CD4-positive, alpha-beta T cell treated with Interleukin-21 for 1 hour (primary cell): Measurements from ENCODE around the gene KPNA1.

Source experiments
- DNase-seq: peaks from one replicate; pipeline ENCODE4 v3.0.0-alpha.2; 2020

KPNA1 gene

DNA sequence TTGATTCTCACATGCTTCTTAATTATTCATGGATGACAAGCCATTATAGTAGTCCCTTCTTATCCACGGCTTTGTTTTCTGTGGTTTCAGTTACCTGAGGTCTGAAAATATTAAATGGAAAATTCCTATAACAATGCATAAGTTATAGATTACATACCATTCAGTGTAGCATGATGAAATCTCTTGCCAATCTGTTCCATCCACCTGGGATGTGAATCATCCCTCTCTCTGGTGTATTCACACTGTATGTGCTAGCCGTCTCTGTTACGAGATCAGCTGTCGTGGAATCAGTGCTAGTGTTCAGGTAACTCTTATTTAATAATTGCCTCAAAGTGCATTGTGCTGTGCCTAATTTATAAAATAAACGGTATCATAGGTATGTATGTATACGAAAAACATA is 104.1 kb downstream of the KPNA1 start:
- no peak for DNase-seq

DNA sequence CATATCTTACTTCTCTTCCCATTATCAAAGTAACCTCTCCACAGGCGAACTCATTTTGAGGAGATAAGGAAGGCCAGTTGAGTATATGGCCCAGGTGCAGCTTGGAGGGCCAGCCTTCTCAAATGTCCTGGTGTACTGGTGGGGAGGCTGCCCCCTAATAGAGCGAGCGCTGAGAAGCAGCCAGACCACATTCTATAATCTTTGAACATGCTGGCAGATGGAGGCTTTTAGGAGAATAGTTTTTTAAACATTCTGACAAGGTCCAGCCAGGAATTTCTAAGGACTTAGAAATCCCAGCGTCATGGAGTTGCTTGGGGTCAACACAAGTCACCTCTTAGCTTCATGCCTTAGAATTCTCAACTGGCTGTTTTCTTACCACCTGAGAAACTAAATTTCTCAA is 104.6 kb downstream of the KPNA1 start:
- DNase-seq: no peak

DNA sequence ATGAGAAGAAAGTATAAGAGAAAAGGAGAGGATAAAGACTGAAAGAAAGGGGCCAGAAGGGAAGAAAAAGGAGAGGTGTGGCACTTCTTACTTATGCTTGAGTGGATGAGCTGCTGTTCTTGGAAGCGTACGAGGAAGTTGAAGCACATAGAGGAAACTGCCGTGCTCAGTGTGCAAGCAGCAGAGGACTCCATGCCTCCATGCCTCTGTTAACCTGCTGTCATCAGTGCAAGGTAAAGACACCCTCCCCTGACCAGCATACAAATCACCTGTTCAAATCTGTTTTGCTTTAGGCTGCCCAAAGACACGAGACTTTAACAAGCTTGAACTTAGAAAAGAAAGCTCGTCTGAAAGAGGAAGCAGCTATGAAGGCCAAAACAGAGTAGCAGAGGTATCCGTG is 105.3 kb downstream of the KPNA1 start:
- no peak for DNase-seq

DNA sequence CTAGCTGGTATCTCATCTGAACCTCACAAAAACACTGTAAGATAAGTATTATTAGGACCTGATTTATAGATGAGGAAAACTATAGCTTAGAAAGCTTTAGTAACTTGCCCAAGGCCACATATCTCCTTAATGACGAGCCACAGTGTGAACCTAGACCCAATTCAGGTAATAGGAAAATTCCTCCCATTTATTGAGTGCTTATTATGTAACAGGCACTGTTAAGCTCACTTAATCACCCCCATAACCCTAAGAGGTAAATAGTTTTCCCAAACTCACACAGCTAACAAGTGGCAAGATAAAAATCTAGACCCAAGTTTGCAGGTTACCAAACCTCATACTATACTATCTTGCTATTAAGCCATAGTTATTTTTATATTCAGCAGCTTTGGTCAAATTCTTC is 106.8 kb downstream of the KPNA1 start:
- no peak for DNase-seq

DNA sequence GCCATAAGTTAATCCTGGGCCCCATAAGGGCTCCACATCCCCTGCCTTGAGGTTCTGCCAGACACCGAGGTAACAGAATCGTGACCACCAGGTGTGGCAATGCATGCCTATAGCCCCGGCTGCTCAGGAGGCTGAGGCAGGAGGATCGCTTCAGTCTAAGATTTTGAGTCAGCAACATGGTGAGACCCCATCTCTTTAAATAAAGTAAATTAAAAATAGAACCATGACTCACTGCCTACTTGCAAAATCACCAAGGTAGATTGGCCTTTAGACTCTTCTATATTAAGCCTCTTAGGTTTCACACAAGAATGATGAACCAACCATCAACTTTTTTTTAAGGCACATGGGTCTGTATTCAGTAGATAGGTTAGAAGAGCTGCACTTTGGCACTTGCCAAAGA is 108.5 kb downstream of the KPNA1 start:
- no peak for DNase-seq

DNA sequence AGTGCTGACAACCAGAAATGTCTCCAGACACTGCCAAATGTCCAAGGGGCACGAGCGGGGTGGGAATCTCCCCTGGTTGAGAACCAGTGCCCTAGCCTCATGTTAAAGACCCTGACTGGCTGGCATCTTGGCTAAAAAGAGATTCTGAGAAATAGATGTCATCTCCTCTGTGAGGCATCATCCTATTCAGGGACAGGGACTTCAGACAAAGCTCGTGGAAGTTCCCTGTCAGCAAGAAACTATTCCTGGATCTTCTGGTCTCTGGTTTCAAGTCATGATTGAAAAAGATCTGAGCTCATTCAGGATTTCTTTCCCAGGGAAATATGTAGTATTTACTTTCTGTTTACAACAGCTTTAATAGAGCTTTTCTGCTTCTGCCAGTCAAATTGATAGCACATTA is 109.7 kb downstream of the KPNA1 start:
- DNase-seq: no peak

DNA sequence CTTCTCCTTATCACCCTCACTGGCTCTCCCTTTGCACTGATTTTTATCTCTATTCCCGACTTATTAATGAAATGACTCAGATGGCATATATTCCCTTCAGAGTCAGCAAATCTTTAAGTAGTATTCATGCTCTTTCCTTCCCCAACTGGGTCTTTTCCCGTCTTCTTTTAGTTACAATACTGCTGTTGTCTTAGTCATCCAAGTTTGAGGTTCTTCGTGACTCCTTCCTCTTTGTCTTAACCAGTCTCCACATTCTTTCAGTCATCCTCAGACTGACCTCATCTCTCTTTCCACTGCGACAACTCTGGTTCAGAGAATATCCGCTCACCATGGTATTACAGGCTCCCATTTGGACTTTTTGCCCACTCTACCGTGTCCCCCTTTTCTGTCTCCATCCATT is 111.2 kb downstream of the KPNA1 start:
- DNase-seq: no peak

DNA sequence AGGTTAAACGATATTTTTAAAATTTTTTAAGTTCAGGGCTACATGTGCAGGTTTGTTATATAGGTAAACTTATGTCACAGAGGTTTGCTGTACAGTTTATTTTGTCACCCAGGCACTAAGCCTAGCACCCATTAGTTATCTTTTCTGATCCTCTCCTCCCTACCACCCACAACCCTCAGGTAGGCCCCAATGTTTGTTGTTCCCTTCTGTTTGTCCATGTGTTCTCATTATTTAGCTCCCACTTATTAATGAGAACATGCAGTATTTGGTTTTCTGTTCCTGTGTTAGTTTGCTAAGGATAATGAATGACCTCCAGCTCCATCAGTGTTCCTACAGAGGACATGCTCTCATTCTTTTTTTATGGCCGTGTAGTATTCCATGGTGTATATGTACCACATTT is 115.8 kb downstream of the KPNA1 start:
- no peak for DNase-seq

DNA sequence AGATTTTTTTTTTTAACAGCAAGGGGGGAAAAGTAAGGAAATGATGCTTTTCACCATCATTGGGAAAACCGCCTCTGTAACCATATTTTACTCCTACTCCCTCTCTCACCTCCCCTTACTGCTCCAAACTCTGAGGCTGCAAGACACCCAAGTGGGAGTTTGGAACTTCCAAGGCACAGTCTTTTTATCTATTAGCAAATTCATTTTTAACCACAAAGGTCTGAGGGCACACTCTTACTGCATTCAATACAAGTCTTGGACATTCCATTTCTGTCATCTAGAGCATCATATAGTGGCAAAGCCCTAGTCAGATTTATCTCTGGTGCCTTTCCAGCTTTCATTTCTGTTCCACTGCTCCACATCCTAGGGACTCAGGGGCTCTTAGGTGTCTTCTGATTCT is 117.5 kb downstream of the KPNA1 start:
- no peak for DNase-seq

DNA sequence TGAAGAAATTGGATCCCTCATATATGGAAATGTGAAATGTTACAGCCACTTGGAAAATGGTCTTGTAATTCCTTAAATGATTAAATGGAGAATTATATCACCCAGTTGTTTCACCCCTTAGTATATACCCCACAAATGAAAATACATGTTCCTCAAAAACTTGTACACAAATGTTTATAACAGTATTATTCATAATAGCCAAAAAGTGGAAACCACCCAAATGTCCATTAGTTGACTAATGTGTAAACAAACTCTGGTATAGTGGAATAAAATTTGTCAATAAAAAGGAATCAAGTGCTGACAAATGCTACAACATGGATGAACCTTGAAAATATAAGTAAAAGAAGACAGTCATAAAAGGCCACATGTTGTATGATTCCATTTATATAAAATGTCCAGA is 118.2 kb downstream of the KPNA1 start:
- DNase-seq: no peak

DNA sequence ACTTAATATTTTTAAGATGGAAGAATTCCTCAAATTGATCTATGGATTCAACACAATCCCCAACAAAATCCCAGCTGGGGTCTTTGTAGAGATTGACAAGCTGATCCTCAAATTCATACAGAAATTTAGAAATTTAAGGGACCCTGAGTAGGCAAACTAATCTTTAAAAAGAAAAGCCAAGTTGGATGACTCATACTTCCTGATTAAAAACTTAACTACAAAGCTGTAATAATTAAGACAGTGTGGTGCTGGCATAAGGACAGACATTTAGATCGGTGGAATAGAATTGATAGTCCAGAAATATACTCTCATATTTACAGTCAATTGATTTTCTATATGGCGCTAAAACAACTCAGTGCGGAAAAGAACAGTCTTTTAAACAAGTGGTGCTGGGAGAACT is 119.2 kb downstream of the KPNA1 start:
- DNase-seq: no peak

DNA sequence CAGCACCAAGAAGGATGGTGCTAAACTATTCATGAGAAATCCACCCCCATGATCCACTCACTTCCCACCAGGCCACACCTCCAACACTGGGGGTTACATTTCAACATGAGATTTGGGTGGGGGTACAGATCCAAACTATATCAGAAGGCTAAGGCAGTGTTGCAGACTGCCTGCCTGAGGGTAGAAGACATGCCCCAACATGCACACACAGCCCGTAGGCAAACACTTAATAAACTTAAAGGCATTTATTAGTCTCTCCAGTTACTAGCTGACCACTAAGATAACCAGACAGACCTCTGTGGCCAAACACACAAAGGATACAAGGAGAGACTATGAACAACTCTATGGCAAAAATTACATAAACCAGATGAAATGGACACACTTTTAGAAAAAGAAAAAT is 120.6 kb downstream of the KPNA1 start:
- no peak for DNase-seq

DNA sequence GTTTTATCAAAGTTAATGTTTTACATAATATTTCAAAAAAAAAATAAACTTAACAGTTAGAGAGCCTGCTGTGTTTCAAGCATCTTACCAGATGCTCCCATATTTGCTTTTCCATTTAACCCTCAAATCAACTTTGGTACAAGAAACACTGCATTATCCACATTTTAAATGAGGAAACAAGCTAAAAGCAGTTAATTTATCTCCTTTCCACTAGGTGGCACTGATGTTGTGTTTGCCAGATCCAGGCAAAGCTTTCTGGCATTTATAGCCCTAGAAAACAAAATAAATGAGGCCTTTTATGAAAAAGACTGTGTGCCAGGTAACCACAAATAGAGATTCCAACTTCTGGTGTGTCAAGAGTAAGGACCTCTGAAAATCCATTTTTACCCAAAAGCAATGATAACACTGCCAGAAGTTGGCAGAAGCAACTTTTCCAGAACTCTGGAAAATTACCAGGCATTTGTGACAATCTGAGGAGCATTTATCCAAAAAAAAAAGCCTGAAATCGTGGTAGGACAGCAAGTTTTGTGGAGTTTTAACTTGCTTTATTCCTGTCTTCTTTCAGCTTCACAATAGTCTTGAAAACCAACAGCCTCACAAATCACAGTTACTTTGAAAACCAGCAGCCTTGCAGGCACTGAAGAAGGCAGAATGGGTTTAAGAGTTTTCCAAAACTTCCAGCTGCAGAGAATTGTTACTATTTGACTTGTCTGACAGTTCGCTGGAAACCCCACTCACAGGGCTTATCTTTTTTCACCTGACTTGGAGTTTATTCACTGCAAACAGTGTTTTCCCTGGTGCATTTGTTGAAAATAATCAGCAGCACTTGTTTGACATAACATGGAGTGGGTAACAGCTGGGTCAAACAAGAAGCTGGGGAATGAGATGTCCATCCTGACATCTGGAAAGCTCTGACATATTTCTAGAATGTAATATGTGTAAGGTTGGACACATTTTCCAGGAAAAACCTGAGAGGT is 121.6 kb downstream of the KPNA1 start:
- peak; percentile 58 for DNase-seq

DNA sequence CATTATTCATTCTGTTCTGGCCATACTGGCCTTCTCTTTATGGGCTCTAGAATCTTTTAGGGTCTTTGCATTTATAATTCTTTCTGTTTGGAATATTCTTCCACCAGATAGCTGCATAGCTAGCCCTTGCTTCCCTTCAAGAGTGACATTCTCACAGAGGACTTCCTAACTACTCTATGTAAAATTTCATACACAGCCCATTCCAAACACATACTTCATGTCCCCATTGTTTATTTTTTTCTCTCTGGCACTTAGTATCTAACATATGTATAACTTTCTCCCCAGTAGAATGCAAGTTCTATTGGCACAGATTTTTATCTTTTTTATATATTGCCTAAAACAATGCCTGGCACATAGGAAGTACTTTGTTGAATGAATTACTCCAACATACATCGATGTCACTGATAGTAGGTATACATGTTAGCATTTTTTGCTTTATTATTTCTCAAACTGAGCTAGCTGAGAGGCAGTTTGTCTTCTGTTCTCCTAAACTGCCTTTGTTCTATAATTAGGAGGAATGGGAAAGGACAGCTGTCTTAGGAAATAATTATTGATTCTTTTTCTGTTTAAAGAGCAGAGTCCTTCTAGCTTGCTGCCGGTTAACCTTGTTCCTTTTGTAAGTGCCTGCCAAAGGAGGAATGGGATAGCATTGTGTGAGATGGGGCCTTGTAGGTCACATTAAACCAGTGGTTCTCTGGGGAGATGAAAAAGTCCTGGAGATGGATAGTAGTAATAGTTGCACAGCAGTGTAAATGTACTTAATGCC is 122.9 kb downstream of the KPNA1 start:
- no peak for DNase-seq

DNA sequence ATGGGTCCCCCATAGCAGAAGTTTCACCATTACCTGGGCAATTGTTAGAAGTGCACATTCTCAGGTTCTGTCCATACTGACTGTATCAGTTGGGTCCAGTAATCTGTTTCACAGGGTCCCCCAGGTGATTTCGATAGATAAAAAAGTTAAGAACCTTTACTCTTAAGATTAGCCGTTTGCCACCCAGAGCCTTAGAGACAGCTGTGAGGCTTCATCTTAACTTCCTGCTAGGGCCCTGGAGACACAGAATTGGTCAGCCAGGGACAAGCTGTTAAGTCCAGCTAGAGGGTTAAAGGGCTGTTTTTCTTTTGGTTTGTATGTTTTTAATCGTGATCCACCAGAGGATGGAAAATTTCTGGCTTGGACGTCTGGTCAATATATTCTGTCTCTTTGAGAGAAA is 124.1 kb downstream of the KPNA1 start:
- no peak for DNase-seq

DNA sequence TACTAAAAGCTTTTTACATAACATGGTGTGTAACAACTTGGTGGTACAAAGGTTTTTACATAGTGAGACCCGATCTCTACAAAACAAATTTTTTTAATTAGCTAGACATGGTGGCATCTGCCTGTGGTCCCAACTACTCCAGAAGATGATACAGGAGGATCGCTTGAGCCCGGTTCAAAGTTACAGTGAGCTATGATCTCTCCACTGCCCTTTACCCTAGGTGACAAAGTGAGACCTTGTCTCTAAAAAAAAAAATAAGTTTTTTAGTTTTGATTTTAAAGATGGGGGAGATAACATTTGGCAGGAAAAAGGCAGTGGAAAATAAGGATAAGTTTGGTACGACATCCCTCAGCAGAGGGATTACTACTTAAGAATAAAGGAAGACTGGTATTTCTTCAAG is 124.8 kb downstream of the KPNA1 start:
- DNase-seq: no peak

DNA sequence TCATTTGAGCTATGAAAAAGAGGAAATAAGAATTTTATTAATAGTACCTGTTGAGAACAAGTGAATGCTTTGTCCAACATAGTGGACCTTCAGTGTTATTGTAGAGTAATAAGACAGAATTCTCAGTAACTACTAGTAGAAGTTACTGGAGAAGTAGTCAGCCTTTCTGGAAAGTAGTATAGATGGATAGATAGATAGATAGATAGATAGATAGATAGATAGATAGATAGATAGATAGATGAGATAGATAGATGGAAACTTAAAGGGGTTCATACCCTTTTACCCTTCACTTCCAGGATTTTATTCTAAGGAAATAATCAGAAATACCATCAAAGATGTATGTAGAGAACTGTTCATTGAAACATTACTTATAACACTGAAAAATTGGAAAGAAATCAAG is 125.5 kb downstream of the KPNA1 start:
- no peak for DNase-seq

DNA sequence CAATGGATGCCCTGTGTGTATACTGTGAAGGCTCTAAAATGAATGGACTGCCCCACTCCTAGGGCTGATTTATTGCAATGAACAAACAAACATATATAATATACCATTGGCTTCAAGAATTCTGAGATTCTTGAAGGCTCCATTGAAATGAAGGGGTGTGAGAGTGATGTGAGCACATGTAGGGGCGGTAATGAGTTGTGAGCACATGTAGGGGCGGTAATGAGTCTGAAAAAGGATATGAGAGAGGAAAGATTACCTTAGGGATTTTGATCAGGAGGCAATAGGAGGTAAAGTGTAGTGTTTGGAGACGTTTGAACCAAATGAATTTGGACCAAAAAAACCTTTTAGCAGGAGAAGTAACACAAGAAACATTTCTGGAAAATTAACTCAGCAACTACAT is 127.0 kb downstream of the KPNA1 start:
- DNase-seq: no peak

DNA sequence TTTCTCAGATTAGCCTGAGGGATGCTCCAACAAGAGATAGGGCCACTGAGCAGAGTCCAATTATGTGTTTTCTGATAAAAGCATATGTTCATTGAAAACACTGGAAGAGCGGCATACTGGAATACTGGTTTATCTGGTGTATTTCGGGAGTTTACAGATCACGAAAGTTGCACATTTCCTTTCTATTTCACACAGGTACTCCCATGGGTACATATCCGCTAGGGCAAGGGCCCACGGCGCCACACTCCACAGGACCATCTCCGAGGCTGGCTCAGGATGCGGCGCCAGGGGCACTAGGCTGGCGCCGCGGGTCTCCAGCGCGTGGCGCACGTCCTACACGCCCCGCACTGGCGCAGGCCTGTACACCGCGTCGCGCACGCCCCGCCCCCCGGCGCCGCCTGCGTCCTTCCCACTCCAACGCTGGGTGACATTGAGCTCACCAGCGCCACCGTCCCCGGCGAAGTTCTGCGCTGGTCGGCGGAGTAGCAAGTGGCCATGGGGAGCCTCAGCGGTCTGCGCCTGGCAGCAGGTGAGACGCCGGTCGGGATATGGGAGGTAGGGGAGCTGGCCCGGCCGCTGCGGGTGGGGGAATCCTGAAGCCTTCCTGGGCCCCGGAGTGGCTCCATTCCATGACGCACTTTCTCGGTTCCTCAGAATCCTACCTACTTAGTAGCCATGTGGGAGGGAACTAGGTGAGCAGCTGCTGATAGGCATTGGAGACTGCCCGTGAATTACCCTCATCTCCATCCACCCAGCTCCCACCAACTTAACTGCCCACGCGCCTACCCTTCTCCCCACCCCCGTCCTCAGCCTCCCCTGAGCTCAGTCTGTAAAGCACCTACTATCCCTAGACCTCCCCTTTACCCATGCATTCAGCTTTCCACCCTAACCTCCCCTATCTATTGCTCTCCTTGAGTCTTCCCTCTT is 130.7 kb downstream of the KPNA1 start, which contains the start of gene FAM162A:
Gene FAM162A, plus strand, starts transcription at position 412 of the 927 bp plus-strand sequence. Its CDS starts 84 bp downstream, at position 496.
- peak; percentile 93 for DNase-seq

DNA sequence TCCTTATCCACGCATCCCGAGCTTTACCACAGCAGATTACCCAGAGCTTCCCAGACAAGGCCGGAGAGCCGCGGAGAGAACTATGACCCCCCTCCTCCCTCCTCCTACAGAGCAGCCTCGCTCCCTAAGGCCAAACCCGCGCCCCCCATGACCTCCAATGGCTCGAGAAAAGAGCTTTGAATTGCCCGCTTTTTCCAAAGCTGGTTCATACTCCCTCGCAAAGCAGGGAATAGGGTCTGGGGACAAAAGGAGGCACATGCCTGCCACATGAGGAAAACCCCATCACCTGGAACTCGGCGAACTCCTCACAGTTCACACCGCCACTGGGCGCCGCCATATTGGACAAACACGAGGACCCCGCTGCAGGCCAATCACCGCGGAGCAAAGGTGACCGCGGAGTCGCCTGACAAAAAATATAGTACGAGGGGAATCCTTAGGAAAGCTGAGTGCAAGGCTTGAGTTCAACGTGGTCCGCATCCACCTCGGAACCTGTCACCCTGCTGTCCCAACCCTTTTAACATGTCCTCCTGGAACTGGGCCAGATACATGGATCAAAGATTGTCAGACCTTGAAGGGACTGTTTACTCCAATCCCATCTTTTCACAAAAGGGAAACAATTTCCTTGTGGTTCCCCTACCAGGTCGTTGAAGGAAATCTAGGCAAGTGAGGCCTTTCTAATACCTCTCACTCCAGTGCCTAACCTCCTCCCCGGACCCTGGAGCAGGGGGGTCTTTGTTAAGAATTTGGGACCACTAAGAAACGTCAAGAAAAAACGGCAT is 131.7 kb downstream of the KPNA1 start, which contains the start of gene MIX23:
Gene MIX23, minus strand, starts transcription at position 344 of the 779 bp plus-strand sequence. Its CDS starts 7 bp downstream, at position 337.
- peak; percentile 87 for DNase-seq

DNA sequence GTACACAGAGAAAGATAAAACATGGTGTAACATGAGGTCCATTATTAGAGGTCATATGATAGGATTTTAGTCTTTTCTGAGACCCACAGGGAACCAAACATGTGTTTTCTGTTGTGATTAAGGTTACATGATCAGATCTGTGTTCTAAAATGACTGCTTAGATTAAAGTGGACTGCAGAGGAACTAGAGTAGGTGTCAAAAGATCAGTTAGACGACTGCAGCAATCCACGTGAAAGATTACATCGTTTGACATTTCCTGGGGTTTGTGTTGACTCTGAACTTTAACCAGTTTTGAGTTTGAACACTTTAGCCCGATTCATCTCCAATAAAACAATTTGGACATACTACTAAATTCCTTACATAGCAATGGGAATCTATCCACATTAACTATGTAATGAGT is 136.8 kb downstream of the KPNA1 start:
- DNase-seq: no peak

DNA sequence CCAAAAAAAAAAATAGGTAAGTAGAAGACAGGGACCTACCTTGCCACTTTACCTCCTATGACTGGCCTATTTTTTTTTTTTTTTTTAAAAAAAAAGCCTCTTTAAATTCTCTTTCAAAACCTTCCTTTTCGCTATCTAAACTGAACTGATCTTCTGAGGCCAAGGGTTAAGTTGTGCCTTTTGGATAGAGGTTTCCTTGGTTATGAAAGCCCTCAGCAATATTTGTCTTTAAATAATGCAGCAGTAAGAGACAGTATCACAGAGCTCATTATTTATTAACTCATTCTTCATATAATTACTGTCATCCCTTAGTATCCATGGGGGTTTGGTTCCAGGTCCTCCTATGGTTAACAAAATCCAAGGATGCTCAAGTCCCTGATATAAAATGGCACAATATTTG is 140.7 kb downstream of the KPNA1 start:
- DNase-seq: no peak
